Heart left ventricle (tissue), 13 donors: ENCODE measurements around the gene CAMTA1.

Experiments used
- POLR2A ChIP-seq, 2 donors: fragments of 450-650 bp; IDR thresholded peaks; one replicate each; pipeline ENCODE4 v1.6.1; 2017; ENCODE audit warnings: antibody characterized with exemption in 2 of 2, mild to moderate bottlenecking in 2 of 2, moderate library complexity in 2 of 2
- TF ChIP-seq, protein P1 (sequence below), 12 donors: fragments of 200-600 bp; sonication (generic) in 4 of 12; IDR thresholded peaks; one replicate each; pipeline versions ENCODE4 v1.5.0 to v1.8.0; 2018 to 2022; ENCODE audit warnings: antibody characterized with exemption in 12 of 12, mild to moderate bottlenecking in 5 of 12
- donor health status: ischemic (EF 13 %, LVEDD 7.1; RV severe dilation, severe dysfunction).
- donor health status: DM: no; HTN: yes; CAD: no.
- donor health status: DM: no; HTN: no; CAD: no.
- donor health status: ischemic (EF 25% LVEDD 6.9; RV normal size, moderate dysfunction).
- donor health status: ischemic (EF 25% LVEDD 5.7; RV mildly dilated, moderate dysfunction).
- donor health status: ischemic (EF 35%, LVEDD 5.7; RV mildly dilated, moderate dysfunction).
- donor health status: nonischemic (EF 11% LVEDD 7.7; RV severe dilation, severe dysfunction).
- donor health status: DM: yes; HTN: yes; CAD: no.
- donor health status: PGD.
- donor health status: ischemic (EF 29% LVEDD 5.4; RV normal size, mild dysfunction).
- donor health status: nonischemic (EF 23%, LVEDD 6.1; RV moderate dilation, normal function).

DNA sequence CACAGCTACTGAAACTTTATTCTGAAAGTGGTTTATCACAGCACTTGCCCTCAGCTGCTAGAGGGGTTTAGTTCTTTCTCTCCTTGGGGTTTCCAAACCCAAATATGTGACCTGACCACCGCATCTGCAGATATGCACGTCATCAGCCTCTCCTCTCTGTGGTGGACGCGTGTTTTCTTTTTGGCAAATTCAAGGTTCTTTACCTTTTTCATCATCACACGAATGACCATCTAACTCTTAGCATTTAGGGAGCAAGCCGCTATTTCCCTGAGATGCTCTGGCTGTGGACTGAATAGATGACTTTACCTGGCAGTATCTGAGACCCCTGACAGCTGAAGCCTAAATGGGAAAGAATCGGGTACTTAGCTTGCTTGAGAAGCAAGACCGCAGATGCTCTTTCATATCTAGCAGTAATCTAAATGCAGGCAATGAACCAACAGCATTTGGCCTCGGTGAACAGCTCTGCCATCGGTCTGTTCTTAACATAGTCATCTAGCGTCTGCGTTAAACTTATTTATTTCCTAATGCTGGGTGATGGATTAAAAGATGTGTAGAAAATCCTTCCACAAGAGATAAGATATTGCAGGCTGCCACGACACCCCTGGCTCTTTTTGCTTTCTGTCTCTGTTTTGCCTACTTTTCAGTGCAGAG is 463.4 kb downstream of the CAMTA1 start:
- no peak for TF ChIP-seq POLR2A (IDR thresholded peaks at IDR 0.05)
- TF ChIP-seq, protein P1, sequence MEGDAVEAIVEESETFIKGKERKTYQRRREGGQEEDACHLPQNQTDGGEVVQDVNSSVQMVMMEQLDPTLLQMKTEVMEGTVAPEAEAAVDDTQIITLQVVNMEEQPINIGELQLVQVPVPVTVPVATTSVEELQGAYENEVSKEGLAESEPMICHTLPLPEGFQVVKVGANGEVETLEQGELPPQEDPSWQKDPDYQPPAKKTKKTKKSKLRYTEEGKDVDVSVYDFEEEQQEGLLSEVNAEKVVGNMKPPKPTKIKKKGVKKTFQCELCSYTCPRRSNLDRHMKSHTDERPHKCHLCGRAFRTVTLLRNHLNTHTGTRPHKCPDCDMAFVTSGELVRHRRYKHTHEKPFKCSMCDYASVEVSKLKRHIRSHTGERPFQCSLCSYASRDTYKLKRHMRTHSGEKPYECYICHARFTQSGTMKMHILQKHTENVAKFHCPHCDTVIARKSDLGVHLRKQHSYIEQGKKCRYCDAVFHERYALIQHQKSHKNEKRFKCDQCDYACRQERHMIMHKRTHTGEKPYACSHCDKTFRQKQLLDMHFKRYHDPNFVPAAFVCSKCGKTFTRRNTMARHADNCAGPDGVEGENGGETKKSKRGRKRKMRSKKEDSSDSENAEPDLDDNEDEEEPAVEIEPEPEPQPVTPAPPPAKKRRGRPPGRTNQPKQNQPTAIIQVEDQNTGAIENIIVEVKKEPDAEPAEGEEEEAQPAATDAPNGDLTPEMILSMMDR (IDR thresholded peaks at IDR 0.05): no peak
